A549 (cell line): ENCODE data around the gene WDR45B.

ENCODE experiments used
- POLR2A ChIP-seq: IDR thresholded peaks from 2 replicates; pipeline ENCODE4 v1.6.1; 2012; ENCODE audit warnings: mild to moderate bottlenecking, low read length
- TF ChIP-seq, protein P1 (sequence below): IDR thresholded peaks from 2 replicates; pipeline ENCODE4 v1.6.1; 2012
- TF ChIP-seq, protein P2 (sequence below): fragments of 200-600 bp; sonication (generic); IDR thresholded peaks from 2 replicates; pipeline ENCODE4 v1.6.1; 2016; ENCODE audit warnings: antibody characterized with exemption, mild to moderate bottlenecking, moderate library complexity
- TF ChIP-seq, protein P3 (sequence below): fragments of >200 bp; sonication (Bioruptor Twin); formaldehyde crosslinking; IDR thresholded peaks from 3 replicates; pipeline ENCODE4 v1.5.1; 2016

DNA sequence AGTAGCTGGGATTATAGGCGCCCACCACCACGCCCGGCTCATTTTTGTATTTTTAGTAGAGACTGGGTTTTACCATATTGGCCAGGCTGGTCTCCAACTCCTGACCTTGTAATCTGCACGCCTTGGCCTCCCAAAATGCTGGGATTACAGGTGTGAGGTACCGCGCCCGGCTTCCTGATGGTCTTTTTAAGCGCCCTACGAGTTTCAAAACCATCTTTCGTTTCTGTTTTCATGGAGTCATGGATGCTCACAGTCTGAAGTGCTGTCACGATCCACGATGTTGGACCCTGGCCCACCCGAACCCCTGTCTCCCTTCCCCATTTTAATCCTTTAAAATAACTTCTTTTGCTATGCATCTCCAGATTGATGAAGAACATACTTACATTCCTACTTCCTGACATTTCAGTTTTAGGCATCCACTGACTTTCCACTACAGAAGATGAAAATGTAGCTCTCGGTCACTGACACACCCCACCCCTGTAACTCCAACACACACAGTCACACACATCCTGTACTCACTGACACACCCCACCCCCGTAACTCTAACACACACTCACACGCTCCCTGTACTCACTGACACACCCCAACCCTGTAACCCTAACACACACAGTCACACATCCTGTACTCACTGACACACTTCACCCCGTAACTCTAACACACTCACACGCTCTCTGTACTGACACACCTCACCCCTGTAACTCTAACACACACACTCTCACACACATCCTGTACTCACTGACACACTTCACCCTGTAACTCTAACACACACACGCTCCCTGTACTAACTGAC is 22.6 kb upstream of the WDR45B start:
- TF ChIP-seq, protein P1, sequence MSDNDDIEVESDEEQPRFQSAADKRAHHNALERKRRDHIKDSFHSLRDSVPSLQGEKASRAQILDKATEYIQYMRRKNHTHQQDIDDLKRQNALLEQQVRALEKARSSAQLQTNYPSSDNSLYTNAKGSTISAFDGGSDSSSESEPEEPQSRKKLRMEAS, result no peak
- TF ChIP-seq POLR2A, result no peak
- TF ChIP-seq, protein P2, sequence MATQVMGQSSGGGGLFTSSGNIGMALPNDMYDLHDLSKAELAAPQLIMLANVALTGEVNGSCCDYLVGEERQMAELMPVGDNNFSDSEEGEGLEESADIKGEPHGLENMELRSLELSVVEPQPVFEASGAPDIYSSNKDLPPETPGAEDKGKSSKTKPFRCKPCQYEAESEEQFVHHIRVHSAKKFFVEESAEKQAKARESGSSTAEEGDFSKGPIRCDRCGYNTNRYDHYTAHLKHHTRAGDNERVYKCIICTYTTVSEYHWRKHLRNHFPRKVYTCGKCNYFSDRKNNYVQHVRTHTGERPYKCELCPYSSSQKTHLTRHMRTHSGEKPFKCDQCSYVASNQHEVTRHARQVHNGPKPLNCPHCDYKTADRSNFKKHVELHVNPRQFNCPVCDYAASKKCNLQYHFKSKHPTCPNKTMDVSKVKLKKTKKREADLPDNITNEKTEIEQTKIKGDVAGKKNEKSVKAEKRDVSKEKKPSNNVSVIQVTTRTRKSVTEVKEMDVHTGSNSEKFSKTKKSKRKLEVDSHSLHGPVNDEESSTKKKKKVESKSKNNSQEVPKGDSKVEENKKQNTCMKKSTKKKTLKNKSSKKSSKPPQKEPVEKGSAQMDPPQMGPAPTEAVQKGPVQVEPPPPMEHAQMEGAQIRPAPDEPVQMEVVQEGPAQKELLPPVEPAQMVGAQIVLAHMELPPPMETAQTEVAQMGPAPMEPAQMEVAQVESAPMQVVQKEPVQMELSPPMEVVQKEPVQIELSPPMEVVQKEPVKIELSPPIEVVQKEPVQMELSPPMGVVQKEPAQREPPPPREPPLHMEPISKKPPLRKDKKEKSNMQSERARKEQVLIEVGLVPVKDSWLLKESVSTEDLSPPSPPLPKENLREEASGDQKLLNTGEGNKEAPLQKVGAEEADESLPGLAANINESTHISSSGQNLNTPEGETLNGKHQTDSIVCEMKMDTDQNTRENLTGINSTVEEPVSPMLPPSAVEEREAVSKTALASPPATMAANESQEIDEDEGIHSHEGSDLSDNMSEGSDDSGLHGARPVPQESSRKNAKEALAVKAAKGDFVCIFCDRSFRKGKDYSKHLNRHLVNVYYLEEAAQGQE, result no peak
- TF ChIP-seq, protein P3, sequence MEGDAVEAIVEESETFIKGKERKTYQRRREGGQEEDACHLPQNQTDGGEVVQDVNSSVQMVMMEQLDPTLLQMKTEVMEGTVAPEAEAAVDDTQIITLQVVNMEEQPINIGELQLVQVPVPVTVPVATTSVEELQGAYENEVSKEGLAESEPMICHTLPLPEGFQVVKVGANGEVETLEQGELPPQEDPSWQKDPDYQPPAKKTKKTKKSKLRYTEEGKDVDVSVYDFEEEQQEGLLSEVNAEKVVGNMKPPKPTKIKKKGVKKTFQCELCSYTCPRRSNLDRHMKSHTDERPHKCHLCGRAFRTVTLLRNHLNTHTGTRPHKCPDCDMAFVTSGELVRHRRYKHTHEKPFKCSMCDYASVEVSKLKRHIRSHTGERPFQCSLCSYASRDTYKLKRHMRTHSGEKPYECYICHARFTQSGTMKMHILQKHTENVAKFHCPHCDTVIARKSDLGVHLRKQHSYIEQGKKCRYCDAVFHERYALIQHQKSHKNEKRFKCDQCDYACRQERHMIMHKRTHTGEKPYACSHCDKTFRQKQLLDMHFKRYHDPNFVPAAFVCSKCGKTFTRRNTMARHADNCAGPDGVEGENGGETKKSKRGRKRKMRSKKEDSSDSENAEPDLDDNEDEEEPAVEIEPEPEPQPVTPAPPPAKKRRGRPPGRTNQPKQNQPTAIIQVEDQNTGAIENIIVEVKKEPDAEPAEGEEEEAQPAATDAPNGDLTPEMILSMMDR, result no peak
